ENCODE measurements around the gene SYF2. TPM values are rescaled to one million over a fixed set of nuclear protein-coding genes. Genes with fewer than 3 reads are reported as not detected.
"Not testable (repeated sequence)": the region's sequence is repeated elsewhere in the genome, so short reads cannot be mapped to it uniquely, and the experiment has no call there.

SYF2 gene
- total and polyA plus RNA-seq, 2 donors (not counting 3 experiments of a cell fraction or from before 2014, with no cell fraction given): 9.3 to 38.0 TPM

DNA sequence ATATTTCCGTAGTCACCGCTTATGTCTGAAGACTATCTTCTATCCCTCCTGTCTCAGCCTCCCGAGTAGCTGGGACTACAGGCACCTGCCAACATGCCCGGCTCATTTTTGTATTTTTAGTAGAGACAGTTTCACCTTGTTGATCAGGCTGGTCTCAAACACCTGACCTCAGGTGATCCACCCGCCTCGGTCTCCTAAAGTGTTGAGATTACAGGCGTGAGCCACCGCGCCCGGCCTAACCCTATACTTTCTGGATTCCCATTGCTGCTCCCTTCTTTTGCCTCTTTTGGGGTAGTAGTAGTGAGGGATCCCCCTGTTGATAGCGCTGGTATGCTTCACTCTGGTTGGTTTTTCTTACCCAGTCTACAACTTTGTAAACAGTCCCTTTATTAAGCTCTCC, 5.7 kb upstream of the SYF2 start:
- peaks cover 2% of the 10 kb centered on the region for H4K20me1 ChIP-seq (replicated peaks; ENCODE audit: control insufficient read depth, extremely low read depth, insufficient read depth, low read length)
- no peak overlapping the region for H3K27ac ChIP-seq (ENCODE audit: insufficient read depth, low read depth, low read length)
- H3K36me3 ChIP-seq (ENCODE audit: control insufficient read depth in 2 of 2, extremely low read depth in 1 of 2, insufficient read depth in 2 of 2, low read length in 2 of 2): peaks cover 7 to 12% of the 10 kb centered on the region in 2 experiments
- no peak overlapping the region for H3K4me3 ChIP-seq (replicated peaks in 1 of 3; ENCODE audit: insufficient read depth in 1 of 3, low read depth in 1 of 3, low read length in 3 of 3)
- H3K27me3 ChIP-seq (ENCODE audit: control insufficient read depth in 2 of 2, insufficient read depth in 2 of 2, low read length in 2 of 2): no peaks in the 10 kb centered on the region
- no peak overlapping the region for H2AFZ ChIP-seq (ENCODE audit: low read depth, low read length)
- CTCF ChIA-PET: no interaction called here
- H3K4me1 ChIP-seq (ENCODE audit: control insufficient read depth, extremely low read depth, insufficient read depth, low read length): peaks cover 18% of the 10 kb centered on the region
- POLR2A ChIA-PET: interaction anchor here (0.6 kb wide), 1 partner anchor 94 kb away, joined by 4 read pairs; no protein-coding TSS in a partner anchor
- FAIRE-seq: no peak
- TF ChIP-seq, protein P1, sequence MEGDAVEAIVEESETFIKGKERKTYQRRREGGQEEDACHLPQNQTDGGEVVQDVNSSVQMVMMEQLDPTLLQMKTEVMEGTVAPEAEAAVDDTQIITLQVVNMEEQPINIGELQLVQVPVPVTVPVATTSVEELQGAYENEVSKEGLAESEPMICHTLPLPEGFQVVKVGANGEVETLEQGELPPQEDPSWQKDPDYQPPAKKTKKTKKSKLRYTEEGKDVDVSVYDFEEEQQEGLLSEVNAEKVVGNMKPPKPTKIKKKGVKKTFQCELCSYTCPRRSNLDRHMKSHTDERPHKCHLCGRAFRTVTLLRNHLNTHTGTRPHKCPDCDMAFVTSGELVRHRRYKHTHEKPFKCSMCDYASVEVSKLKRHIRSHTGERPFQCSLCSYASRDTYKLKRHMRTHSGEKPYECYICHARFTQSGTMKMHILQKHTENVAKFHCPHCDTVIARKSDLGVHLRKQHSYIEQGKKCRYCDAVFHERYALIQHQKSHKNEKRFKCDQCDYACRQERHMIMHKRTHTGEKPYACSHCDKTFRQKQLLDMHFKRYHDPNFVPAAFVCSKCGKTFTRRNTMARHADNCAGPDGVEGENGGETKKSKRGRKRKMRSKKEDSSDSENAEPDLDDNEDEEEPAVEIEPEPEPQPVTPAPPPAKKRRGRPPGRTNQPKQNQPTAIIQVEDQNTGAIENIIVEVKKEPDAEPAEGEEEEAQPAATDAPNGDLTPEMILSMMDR (IDR thresholded peaks at IDR 0.05; ENCODE audit: extremely low read depth in 1 of 2, insufficient read depth in 1 of 2, low read depth in 1 of 2, low read length in 2 of 2): no peak
- TF ChIP-seq GATA2 (IDR thresholded peaks at IDR 0.05; ENCODE audit: insufficient read depth, insufficient read length, low read depth, low read length) (no peak), EZH2 (IDR thresholded peaks at IDR 0.05; ENCODE audit: borderline replicate concordance, low read depth, low read length, severe bottlenecking) (no peak), POLR2AphosphoS5 (IDR thresholded peaks at IDR 0.05; ENCODE audit: insufficient read depth, low read depth, low read length) (no peak), JUN (IDR thresholded peaks at IDR 0.05; ENCODE audit: borderline replicate concordance, insufficient read depth, insufficient read length, low read depth) (no peak), POLR2A (IDR thresholded peaks at IDR 0.05; ENCODE audit: low read depth, low read length) (no peak), MYC (IDR thresholded peaks at IDR 0.05; ENCODE audit: low read depth, low read length) (no peak), MAX (IDR thresholded peaks at IDR 0.05; ENCODE audit: insufficient read depth, insufficient read length) (no peak), FOS (IDR thresholded peaks at IDR 0.05; ENCODE audit: borderline replicate concordance, insufficient read depth, low read length) (no peak)
- no peak overlapping the region for H3K4me2 ChIP-seq (ENCODE audit: insufficient read depth, low read length)
- H3K9me3 ChIP-seq (replicated peaks; ENCODE audit: control insufficient read depth, insufficient read depth, low read length): no peaks in the 10 kb centered on the region
- H3K9ac ChIP-seq (replicated peaks; ENCODE audit: extremely low read depth, insufficient read depth, low read length): no peak overlapping the region
- dilution Hi-C loops (cut with MboI; ENCODE audit: extremely low pct_ligation_motif_present, low sequenced_read_pairs) (no loop called here), intact Hi-C loops (cut with micrococcal nuclease) (loop anchor here (10.0 kb wide), 1 partner anchor 567 kb away; the partner anchor contains the start of gene SELENON)
- no peaks in the 10 kb centered on the region for H3K9me1 ChIP-seq (replicated peaks; ENCODE audit: control insufficient read depth, extremely low read depth, insufficient read depth, low read length)
- no peak for DNase-seq (ENCODE audit: low read depth, low spot score)
- H3K79me2 ChIP-seq (ENCODE audit: control insufficient read depth, insufficient read depth, low read length): peaks cover 6% of the 10 kb centered on the region
- BruUV-seq (replicated peaks): no TSS peak

- intact Hi-C loops (cut with micrococcal nuclease): loop anchor here (10.0 kb wide), 1 partner anchor 569 kb away; the partner anchor contains the start of gene SELENON
- H3K9ac ChIP-seq (replicated peaks; ENCODE audit: extremely low read depth, insufficient read depth, low read length); dilution Hi-C loops (cut with MboI; ENCODE audit: extremely low pct_ligation_motif_present, low sequenced_read_pairs); FAIRE-seq; H2AFZ ChIP-seq (ENCODE audit: low read depth, low read length); POLR2A ChIA-PET; H3K4me3 ChIP-seq (replicated peaks in 1 of 3; ENCODE audit: insufficient read depth in 1 of 3, low read depth in 1 of 3, low read length in 3 of 3); H3K9me3 ChIP-seq (replicated peaks; ENCODE audit: control insufficient read depth, insufficient read depth, low read length); H4K20me1 ChIP-seq (replicated peaks; ENCODE audit: control insufficient read depth, extremely low read depth, insufficient read depth, low read length); H3K27ac ChIP-seq (ENCODE audit: insufficient read depth, low read depth, low read length); CTCF ChIA-PET; DNase-seq (ENCODE audit: low read depth, low spot score); H3K9me1 ChIP-seq (replicated peaks; ENCODE audit: control insufficient read depth, extremely low read depth, insufficient read depth, low read length); H3K27me3 ChIP-seq (ENCODE audit: control insufficient read depth in 2 of 2, insufficient read depth in 2 of 2, low read length in 2 of 2); H3K4me2 ChIP-seq (ENCODE audit: insufficient read depth, low read length); H3K36me3 ChIP-seq (ENCODE audit: control insufficient read depth in 2 of 2, extremely low read depth in 1 of 2, insufficient read depth in 2 of 2, low read length in 2 of 2); BruUV-seq (replicated peaks): not testable (repeated sequence)
- peaks cover 22% of the 10 kb centered on the region for H3K4me1 ChIP-seq (ENCODE audit: control insufficient read depth, extremely low read depth, insufficient read depth, low read length)
- H3K79me2 ChIP-seq (ENCODE audit: control insufficient read depth, insufficient read depth, low read length): peaks cover 13% of the 10 kb centered on the region
These were observed 4.0 kb upstream of the SYF2 start for GRCh38 chr1:25236261-25236660.

GRCh38 chr1:25235411-25235810, 3.1 kb upstream of the SYF2 start:
- H3K9me1 ChIP-seq (replicated peaks; ENCODE audit: control insufficient read depth, extremely low read depth, insufficient read depth, low read length); H3K27me3 ChIP-seq (ENCODE audit: control insufficient read depth in 2 of 2, insufficient read depth in 2 of 2, low read length in 2 of 2); dilution Hi-C loops (cut with MboI; ENCODE audit: extremely low pct_ligation_motif_present, low sequenced_read_pairs); BruUV-seq (replicated peaks); FAIRE-seq; DNase-seq (ENCODE audit: low read depth, low spot score); H3K36me3 ChIP-seq (ENCODE audit: control insufficient read depth in 2 of 2, extremely low read depth in 1 of 2, insufficient read depth in 2 of 2, low read length in 2 of 2); H2AFZ ChIP-seq (ENCODE audit: low read depth, low read length); H3K9me3 ChIP-seq (replicated peaks; ENCODE audit: control insufficient read depth, insufficient read depth, low read length); H4K20me1 ChIP-seq (replicated peaks; ENCODE audit: control insufficient read depth, extremely low read depth, insufficient read depth, low read length); H3K27ac ChIP-seq (ENCODE audit: insufficient read depth, low read depth, low read length); H3K4me2 ChIP-seq (ENCODE audit: insufficient read depth, low read length); H3K4me3 ChIP-seq (replicated peaks in 1 of 3; ENCODE audit: insufficient read depth in 1 of 3, low read depth in 1 of 3, low read length in 3 of 3); CTCF ChIA-PET; H3K9ac ChIP-seq (replicated peaks; ENCODE audit: extremely low read depth, insufficient read depth, low read length): not testable (repeated sequence)
- intact Hi-C loops (cut with micrococcal nuclease): loop anchor here (10.0 kb wide), 1 partner anchor 569 kb away; the partner anchor contains the start of gene SELENON
- POLR2A ChIA-PET: interaction anchor here (1.0 kb wide), 1 partner anchor 12 kb away, joined by 5 read pairs; the partner anchor contains the start of gene RSRP1
- peaks cover 17% of the 10 kb centered on the region for H3K79me2 ChIP-seq (ENCODE audit: control insufficient read depth, insufficient read depth, low read length)
- peaks cover 16% of the 10 kb centered on the region for H3K4me1 ChIP-seq (ENCODE audit: control insufficient read depth, extremely low read depth, insufficient read depth, low read length)
